Ishikawa (cell line): ENCODE measurements around the gene RAD51B.

Experiments
- CREB1 ChIP-seq: IDR thresholded peaks from 2 replicates; pipeline ENCODE4 v1.6.1; 2012; ENCODE audit warnings: low read depth
- EP300 ChIP-seq: IDR thresholded peaks from 2 replicates; pipeline ENCODE4 v1.6.1; 2012; ENCODE audit warnings: borderline replicate concordance
- MAX ChIP-seq: IDR thresholded peaks from 2 replicates; pipeline ENCODE4 v1.6.1; 2012
- TEAD4 ChIP-seq: IDR thresholded peaks from 2 replicates; pipeline ENCODE4 v1.6.1; 2012
- ZBTB7A ChIP-seq: IDR thresholded peaks from 2 replicates; pipeline ENCODE4 v1.6.1; 2012; ENCODE audit warnings: low read depth

- TF ChIP-seq EP300 (peak; percentile 49; the same call in 1 of the 2 replicates), ZBTB7A (no peak), TEAD4 (peak; percentile 73), CREB1 (no peak), MAX (no peak)
Observed at GRCh38 chr14:68124979-68125731, 305.6 kb downstream of the RAD51B start.
